GM18498 (cell line): ENCODE results near the gene KLHDC4.
"Not testable (repeated sequence)": the region's sequence is repeated elsewhere in the genome, so short reads cannot be mapped to it uniquely, and the experiment has no call there.

ENCODE experiments used
- ATAC-seq: cut with Tn5 transposase; IDR thresholded peaks from one replicate; pipeline ENCODE4 v1.9.1; 2021; ENCODE audit warnings: mild to moderate bottlenecking, moderate library complexity; ENCODE audit not compliant: unreplicated experiment

Gene KLHDC4

DNA sequence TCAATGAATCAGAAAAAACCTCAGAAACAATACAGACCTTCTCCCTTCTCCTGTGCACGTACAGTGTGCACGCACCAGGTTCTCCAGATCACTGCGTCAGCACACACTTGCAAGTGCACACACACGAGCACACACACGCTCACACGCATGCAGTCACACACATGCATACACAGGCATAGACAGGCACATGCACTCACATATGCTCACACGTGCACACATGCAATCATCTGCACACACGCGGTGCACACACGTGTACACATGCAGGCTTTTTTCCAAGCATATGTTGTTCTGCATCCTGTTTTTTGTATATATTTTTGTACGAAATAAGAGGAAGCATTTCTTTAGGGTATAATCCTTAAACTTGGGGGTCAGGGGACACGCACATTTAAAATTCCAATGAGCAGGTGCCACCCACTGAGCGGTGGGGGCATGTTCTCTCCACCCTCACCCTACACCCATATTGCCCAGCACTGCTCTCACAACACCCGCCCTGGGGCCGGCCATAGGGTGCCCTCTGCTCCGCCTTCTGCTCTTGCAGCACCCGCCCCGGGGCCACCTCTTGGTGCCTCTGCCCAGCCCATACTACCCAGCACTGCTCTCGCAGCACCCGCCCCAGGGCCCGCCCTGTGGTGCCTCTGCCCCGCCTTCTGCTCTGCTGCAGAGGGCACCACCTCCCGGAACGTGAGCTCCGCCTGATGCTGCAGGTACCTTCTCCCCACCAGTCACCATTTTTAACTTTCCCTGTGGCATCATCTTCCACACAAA, 20.9 kb downstream of the KLHDC4 start:
- no peak for ATAC-seq

DNA sequence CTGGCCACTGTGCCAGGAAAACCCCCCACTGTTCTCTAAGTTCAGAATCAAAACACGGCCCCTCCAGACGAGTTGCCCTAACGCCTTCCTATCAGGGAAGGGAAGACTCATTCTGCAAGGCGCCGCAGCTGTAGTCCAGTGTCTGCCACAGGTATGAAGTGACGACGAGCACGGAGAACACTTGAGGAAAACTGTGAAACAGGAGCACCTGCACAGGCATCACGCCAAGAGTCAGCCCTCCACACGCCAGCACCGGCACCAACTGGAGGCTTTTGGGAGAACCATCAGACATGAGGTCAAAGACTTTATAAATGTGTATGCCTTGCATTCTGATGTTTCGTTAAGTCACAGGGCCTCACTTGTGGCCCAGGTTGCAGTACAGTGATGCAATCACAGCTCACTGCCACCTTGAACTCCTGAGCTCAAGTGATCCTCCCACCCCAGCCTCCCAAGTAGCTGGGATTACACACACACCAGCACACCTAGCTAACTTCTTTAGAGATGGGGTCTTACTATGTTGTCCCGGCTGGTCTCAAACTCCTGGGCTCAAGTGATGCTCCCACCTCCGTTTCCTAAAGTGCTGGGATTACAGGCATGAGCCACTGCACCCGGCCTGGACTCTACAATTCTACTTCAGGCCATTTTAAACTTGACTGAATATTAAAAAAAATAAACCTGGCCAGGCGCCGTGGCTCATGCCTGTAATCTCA, 22.9 kb downstream of the KLHDC4 start:
- no peak for ATAC-seq

DNA sequence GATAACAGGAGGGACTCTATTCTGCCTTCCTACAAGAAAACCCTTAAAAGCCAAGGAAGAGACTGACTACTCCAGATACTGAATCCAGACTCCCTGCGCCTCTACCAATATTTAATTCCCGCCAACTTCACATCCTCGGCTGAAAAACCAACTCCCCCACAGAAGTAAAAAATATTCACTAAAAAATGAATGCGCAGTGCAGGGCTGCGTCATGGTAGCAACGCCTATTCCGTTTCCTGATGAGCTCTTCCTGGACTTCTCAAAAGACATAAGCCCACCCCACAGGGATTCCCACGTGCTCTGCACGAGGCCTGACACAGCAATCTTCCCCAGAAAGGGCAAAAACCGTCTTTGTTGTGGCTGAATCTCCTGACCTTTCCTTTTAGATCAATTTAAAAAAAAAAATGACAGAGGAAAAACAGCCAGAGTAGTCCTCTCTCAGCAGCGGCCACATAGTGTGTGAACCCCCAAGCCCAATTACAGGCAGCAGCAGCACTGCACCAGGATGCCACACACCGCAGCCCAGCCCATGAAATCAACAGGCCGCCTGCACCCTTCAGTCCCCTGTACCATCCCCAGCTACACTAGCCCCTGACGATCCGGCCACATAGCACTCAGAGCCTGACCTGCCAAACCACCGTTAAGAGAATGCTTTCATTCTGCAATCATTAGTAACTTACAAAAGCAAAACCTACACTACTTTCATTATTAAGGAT, 23.9 kb downstream of the KLHDC4 start:
- ATAC-seq: no peak

DNA sequence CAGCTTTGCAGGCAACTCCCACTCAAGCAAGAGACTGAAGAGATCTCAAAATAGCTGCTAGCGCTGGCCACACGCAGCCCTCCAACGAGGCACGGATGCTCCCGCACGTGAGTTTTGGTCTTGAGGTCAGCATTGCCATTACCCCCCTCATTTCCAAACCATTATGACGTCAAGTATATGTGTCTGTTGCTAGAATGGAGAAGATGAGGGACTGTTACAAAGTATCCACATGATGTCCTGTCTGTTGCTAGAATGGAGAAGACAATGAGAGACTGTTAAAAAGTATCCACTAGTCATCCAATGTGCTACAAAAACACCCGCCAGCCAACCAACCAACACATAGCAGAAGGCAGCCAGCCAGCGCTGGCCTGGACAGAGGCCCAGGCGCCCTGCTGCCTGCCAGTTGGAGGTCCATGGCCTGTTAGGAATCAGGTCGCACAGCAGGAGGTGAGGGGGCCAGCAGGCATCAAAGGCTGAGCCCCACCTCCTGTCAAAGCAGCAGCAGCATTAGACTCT, 24.8 kb downstream of the KLHDC4 start:
- ATAC-seq: no peak

DNA sequence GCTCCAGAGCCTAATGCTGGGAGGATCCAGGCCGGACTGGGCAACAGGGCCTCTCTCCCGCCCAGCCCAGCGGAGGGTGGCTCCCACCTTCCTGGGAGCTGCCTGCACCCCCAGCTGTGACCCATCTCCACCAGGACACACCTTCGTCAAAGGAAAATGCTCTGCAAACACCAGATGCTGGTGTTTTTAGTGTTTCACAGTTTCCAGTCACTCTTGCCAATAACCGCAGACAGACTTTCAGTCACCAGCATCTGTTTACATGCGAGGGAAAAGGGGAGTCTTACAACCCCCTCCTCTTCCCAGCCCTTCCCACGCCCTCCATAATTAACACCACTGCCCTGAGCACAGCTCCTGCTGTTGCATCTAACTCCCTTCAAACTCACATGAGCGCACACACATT, 25.3 kb downstream of the KLHDC4 start:
- no peak for ATAC-seq

DNA sequence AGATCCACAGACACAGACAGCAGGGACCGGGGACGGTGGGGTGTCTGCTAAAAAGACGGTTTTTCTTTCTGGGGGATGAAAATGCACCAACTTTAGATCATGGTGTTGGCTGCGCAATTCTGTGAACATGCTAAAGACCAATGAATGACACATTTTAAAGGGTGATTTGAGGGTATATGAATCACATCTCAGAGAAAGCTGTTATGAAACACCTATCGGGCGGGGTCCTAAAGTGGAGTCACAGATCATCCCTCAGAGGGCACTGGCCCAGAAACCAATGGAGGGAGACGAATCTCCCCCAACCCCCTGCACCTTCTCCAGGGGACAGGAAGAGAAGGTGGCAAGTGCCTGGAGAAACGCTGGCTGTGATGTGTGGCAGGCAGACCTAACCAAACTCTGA, 26.0 kb downstream of the KLHDC4 start:
- ATAC-seq: no peak

DNA sequence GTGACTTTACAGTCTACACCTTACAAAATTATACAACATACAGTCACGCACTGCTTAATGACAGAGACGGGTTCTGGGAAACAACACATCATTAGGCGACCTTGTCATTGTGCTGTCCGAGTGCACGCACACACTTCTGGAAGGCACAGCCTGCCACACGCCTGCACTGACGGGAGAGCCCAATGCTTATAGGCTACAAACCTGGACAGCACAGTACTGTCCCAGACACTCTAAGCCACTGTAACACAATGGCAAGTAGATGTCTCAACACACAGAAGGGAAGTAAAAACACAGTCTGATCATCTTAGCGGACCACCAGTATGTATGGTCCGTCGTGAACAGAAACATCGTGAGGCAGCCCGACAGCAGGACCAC, 29.8 kb downstream of the KLHDC4 start:
- ATAC-seq: no peak

DNA sequence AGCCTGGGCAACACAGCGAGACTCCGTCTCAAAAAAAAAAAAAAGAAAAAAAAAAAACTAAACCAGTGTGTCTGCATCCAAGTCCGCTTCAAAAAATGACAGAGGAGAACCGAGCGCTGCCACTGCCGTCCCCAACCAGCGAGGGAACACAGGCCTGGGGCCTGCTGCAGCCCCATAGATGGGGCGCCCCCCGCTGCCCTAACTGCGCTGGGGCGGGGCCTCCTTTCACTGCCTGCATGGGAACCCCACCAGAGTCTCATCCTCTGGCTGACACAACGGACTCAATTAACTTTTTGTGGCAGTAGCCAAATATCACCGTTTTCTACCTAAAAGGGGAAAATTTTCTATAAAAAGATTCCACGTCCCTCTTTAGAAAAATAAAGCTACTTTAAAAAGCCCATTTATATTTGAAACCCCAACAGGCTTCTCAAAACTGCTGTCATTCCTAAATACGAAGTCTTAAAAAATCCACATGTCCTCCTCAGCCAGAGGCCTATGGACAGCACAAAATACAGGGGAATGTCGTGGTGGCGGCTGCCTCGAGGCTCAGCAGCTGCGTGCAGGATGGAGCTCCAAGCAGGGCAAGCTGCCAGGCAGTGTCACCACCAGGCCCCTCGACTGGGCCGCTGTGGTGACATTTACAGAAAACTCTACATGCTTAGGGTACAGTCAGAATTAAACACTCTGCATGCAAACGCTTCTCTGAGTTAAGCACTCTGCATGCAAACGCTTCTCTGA, 30.3 kb downstream of the KLHDC4 start:
- ATAC-seq: no peak

DNA sequence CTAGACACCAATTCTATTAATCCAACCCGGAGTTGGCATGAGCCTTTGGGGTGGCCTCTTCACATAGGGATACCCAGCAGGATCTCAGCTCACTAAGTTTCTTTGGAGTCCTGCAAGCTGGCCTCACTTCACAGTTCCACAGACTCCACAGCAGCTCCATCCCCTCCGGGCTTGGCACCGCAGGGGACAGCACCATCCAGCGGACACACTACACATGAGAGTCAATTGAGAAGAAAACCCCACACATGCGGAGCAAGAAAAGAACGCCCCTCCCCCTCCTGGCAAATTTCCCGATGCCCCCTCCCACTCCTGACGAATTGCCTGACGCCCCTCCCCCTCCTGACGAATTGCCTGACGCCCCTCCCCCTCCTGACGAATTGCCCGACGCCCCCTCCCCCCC, 31.1 kb downstream of the KLHDC4 start:
- ATAC-seq: no peak

DNA sequence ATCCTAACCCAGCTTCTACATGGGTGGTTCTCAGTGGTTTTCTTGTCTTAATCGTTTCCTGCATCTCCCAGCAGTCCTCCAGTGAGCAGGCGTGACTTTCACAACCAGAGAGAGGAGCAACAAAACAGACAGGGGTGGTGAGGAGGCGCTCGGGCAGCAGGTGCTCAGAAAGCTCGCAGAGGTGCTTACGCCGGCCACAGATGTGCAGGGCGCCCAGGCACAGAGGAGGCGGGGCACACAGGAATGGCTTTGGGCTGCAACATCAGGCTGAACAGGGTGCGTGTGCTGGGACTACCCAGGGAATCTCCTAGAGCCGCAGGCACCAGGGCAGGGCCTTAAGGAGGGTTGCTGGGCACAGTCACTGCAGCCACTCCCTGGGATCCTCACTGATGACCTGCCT, 32.6 kb downstream of the KLHDC4 start:
- ATAC-seq: no peak

DNA sequence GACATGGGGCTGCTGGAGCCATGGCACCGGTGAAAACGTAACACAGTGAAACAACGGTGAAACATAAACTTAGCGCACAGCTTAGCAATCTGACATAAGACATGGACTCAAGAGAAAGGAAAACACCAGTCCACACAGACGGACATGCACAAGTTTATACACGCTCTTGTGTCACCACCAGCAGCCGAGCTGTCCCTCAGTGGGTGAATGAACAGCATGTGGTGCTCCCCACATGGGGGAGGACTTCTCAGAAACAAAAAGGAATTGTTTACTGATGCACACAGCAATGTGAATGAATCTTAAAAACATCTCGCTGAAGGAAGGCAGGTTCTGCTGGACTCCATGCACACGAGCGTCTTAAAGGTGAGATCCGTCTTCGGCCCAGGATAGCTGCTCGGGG, 34.2 kb downstream of the KLHDC4 start:
- no peak for ATAC-seq

DNA sequence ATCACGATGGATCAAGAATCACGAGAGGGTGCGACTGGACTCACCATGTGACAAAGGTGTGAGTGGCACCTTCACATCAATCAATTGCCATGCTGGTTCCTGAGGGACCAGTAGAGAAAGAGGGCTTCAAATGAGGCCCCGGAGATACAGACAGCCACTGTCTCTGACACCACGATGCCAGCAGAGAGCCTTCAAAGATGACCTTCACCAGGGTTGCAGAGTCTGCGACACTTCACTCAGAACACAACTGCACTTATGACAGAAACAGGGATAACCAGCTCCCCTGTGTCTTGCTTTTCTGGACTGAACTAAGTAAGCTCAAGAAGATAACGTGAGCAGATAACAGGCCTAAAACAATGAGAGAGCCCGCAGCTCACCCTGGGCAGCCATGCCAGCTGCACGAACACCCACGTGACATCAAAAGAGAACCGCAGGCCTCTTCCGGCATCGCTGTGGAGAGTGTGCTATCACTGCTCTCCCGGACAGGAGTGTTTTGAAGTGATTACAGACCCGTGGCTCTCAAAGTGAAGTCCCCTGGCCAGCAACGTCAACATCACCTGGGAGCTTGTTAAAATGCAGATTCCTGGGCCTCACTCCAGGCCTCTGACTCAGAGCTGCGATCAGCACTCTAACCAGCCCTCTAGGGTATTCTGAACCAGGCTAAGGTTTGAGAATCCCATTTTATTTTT, 36.4 kb downstream of the KLHDC4 start:
- ATAC-seq: no peak

DNA sequence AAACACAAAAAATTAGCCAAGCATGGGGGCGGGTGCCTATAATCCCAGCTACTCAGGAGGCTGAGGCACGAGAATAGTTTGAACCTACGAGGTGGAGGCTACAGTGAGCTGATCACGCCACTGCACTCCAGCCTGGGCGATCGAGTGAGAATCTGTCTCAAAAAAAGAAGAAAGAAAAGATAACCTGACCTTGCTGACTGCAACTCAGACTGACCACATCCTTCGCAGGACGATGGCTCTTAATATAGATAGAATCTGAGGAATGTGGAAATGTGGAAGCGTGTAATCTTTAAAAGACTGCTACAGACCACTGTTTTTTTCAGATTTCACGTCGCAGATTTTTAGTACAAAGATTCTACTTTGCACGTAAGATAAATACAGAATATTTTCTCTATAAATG, 37.8 kb downstream of the KLHDC4 start:
- ATAC-seq: no peak

DNA sequence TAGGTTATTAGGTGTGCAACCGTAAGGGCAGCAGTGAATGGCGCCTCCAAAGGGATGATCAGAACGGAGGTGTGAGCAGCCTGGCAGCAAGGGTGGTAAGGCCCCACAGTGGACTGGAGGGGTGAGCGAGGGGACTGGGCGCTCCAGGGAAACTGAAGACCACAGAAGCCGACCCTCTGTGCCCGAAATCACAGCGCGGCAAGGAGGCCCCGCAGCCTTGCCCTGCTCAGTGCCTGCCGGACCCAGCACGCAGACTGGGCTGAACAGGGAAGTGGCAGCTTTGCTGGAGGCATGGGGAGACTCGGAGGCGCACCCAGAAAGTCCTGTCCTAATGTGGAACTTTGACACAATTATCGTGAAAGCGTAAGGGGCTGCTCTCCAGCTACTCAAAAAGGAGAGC, 38.4 kb downstream of the KLHDC4 start:
- ATAC-seq: no peak

DNA sequence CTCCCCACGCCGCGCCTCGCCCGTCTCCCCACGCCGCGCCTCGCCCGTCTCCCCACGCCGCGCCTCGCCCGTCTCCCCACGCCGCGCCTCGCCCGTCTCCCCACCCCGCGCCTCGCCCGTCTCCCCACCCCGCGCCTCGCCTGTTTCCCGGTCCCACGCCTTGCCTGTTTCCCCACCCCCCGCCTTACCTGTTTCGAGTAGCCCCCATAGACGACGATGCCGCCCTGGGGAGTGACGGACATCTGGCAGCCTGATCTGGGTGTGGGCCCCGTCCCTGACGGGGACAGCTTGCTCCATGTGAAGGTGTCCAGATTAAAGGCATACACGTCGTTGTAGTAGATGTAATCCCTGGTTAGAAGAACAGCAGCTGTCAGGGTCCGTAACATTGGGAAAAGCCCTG, 39.2 kb downstream of the KLHDC4 start:
- not testable (repeated sequence) for ATAC-seq

DNA sequence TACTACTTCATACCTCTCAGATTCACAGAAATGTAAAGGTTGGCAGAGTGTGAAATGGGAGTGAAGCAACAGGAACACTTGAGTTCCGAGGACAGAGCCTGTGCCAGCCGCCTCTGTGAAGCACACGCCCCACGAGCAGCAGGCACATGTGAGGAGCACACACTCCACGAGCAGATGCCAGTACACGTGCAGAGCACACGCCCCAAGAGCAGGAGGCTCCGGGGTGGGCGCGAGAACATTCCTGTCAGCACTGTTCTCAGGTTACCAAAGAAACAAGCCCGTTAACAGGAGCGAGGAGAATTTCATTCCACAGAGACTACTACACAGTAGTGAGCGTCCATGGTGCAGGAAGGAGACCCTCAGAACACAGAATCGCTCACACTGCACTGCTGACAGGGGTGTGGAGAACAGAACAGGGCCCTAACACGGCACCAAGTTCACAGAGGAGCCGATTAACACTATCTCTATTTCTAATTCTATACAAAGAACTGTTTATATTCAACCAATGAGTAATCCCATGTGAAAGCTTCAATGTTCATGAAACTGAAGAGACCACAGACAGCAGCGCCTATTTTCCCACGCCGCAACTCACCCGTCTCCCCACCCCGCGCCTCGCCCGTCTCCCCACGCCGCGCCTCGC, 40.1 kb downstream of the KLHDC4 start:
- ATAC-seq: no peak

DNA sequence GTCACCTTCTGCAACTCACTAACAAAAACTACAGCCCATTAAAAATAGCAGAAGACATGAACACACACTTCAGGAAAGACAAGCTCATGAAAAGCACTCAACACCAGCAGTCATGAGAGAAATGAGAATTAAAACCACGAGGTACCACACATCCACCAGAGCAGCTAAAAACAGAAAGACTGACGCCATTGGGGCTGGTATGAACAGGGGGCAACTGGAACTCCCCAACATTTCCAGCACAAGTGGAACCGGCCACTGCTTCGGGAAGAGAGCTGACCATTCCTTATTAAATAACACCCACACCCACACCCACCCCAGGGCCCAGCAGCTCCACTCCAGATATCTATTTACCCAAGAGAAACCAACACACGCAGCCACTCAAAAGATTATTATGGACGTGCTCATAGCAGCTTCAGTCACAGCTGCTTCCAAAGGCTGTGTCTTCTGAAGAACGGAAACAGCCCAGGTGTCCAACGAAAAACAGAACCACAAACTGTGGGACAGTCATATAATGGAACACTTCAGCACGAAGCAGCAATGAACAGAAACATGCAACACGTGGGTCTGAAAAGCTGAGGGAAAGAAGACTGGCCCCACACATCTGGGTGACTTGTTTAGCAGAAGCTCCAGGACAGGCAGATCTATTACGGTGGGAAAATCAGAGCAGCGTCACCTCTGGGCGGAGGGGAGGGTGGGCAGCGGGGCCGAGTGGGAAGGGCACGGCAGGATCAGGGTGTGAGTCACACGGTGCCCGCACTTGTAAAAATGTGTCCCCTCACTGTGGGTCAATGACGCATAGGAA, 41.1 kb downstream of the KLHDC4 start:
- no peak for ATAC-seq

DNA sequence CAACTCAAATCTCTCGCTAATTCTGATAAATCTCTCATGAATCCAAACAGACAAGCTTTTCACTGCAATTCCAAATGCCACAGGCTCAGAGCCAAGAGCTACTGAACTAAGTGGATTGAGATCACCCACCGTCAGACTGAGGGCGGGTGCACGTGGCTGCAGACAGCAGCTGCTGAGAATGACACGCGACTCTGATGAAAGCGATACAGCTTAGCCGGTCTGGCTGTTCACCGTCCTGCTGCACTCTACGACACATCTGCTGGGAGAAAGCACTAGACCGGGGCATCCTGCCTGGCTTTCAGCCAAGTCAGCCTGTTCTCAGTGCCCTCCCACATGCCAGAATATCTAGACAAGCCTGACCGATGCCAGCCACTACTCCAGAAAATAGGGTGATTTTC, 42.6 kb downstream of the KLHDC4 start:
- peak; percentile 54 for ATAC-seq

DNA sequence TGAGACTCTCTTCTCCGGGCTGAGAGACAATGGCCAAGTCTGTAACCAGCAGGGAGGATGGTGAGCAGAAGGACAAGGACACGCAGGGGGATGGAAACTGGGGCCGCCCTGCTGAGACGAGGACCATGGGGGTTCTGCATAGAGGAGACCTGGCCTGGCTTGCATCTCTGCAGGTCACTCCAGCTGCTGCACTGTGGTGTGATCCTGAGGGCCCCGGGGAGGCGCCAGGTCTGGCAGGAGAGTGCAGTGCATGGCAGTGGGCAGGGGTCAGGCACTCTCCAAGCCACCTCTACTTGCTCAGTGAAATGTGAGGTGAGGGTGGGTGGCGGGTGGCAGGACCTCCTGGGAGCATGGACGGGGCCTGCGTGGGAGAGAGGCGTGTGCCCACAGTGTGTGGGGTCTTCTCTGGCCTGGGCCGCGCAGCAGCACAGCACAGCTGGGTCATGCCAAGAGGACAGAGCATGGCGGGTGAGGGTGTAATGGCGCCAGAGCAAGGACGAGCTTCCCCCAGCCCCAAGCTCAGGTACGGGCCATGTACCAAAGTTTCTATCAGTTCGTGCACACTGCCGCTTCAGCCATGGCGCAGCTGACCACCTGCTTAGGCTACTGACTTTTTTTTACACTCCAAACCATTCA, 43.1 kb downstream of the KLHDC4 start:
- no peak for ATAC-seq
